HG03159 (cell line): ENCODE measurements around the gene ACADS.
"Not testable (repeated sequence)": the region's sequence is repeated elsewhere in the genome, so short reads cannot be mapped to it uniquely, and the experiment has no call there.

Experiments used
- ATAC-seq: cut with Tn5 transposase; IDR thresholded peaks from one replicate; pipeline ENCODE4 v1.9.1; 2021; ENCODE audit warnings: mild to moderate bottlenecking, moderate library complexity; ENCODE audit not compliant: unreplicated experiment

ACADS gene

GRCh38 chr12:120726510-120726793 lies 826 bp downstream of the ACADS start:
- no peak for ATAC-seq

- no peak for ATAC-seq
Observed at GRCh38 chr12:120726961-120727360, 1.3 kb downstream of the ACADS start.

- not testable (repeated sequence) for ATAC-seq
Observed at GRCh38 chr12:120732198-120732597, 6.6 kb downstream of the ACADS start.

GRCh38 chr12:120733574-120733973 lies 7.9 kb downstream of the ACADS start:
- ATAC-seq, result no peak

- ATAC-seq, result no peak
Observed at GRCh38 chr12:120734210-120734609, 8.6 kb downstream of the ACADS start.

GRCh38 chr12:120735181-120735580 lies 9.6 kb downstream of the ACADS start:
- no peak for ATAC-seq

- no peak for ATAC-seq
Observed at GRCh38 chr12:120736404-120737331, 11.0 kb downstream of the ACADS start.

- no peak for ATAC-seq
Observed at GRCh38 chr12:120737557-120738251, 12.1 kb downstream of the ACADS start.

- ATAC-seq, result no peak
Observed at GRCh38 chr12:120738252-120739030, 12.8 kb downstream of the ACADS start.

- ATAC-seq, result no peak
Observed at GRCh38 chr12:120739031-120739762, 13.6 kb downstream of the ACADS start.

GRCh38 chr12:120739821-120740613 lies 14.4 kb downstream of the ACADS start:
- no peak for ATAC-seq

- no peak for ATAC-seq
Observed at GRCh38 chr12:120740871-120741270, 15.2 kb downstream of the ACADS start.

GRCh38 chr12:120741476-120742421 lies 16.1 kb downstream of the ACADS start:
- ATAC-seq, result no peak

- no peak for ATAC-seq
Observed at GRCh38 chr12:120744922-120745493, 19.4 kb downstream of the ACADS start.

GRCh38 chr12:120748242-120748641 lies 22.6 kb downstream of the ACADS start:
- no peak for ATAC-seq

GRCh38 chr12:120749256-120749655 lies 23.6 kb downstream of the ACADS start:
- no peak for ATAC-seq

GRCh38 chr12:120750806-120751205 lies 25.2 kb downstream of the ACADS start:
- ATAC-seq, result no peak

GRCh38 chr12:120751389-120751788 lies 25.8 kb downstream of the ACADS start:
- no peak for ATAC-seq

GRCh38 chr12:120754792-120755191 lies 29.2 kb downstream of the ACADS start:
- no peak for ATAC-seq
